GM19438 (cell line): ENCODE results near the gene MCAM.

Experiments
- ATAC-seq: cut with Tn5 transposase; IDR thresholded peaks from one replicate; pipeline ENCODE4 v1.9.1; 2021; ENCODE audit warnings: low read depth; ENCODE audit not compliant: unreplicated experiment

MCAM gene

DNA sequence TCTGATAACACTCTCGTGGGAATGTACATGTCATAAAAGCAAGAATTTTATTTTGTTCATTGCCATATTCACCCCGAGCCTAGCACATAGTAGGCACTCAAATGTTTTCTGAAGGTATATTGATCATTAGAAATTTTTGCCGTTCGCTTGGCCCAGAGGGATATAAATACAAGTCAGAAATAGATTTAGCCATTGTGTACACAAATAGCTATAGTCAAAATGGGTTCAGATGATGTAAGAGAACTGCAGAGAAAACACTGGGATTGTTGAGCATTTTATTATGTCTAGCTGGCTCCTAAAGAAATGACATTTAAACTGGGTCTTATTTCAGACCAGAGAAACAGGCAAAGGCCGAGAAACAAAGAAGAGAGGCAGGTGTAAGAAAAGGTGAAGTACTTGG, 49.3 kb downstream of the MCAM start:
- no peak for ATAC-seq

DNA sequence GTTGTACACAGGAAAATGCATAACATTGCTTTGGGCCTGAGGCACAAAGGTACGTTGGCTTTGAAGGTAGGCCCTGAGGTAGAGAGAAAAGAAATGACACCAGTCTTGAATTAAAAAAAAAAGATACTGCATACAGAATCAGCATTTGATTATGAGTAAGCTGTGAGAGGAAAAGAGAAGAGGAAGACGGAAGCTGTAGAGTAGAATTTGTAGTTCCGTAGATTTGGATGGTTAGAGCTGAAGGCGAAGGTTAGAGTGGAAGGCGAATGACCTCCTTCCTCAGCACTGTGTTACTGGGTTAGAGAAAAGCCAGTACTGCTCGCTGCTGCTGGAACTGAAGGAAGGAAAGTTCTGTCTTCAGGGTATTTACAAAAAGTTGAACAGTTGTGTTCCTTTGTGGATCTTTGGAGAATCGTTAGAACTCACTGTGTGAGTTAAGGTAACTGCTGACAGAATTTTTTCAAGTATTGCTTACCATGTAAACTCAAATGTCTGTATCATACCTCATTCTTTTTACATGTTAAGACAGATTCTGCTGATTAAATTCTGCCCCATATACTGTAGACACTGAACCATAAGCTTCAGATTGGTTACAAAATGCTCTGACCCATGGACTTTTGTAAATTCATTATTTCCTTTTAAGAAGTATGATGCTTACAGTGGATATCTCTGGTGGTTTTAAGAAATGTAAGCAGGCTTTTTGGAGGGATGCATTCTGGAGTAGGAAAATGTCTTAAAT, 50.2 kb downstream of the MCAM start:
- ATAC-seq: no peak

DNA sequence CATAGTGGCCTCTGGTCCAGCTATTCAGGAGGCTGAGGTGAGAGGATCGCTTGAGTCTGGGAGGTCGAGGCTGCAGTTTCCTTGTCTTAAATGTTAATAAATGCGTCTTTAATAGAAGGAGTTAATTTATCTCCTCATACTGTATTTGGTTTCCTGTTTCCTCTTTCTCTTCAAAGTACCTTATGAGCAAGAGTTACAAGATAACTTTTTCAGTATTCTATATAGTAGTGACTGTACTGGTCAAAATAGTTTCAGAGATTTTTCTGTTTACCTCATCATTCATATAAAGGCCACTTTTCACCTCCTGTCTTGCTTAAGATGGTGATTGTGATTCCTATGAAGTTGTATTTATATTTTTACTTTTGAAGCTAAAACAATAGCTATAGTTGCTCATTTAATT, 50.9 kb downstream of the MCAM start:
- no peak for ATAC-seq

DNA sequence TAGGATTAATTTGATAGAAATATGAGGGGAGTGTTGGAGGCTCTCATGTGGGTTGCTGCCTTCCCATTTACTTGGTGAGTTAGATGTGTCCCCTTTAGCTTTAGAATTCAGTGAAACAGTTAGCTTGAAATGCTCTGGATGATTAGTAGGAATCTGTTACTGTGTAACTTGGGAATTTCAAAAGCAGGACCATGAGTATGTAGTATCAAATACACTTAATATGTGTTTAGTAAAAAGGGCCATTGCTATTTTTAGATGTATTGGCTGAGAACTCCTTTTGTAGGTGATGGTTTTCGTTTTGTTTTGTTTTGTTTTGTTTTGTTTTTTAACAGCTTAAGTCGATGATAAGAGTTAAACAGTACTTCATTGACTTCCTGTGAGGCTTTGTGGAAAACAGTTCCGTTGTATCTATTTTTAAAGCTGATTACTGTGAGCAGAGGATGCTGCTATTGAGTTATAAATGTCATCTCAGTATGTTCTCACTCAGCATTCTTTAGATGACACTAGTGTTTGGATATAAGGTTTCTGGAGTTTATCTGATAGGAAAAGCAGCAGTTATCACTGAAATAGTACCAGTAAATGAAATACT, 53.5 kb downstream of the MCAM start:
- ATAC-seq: no peak

DNA sequence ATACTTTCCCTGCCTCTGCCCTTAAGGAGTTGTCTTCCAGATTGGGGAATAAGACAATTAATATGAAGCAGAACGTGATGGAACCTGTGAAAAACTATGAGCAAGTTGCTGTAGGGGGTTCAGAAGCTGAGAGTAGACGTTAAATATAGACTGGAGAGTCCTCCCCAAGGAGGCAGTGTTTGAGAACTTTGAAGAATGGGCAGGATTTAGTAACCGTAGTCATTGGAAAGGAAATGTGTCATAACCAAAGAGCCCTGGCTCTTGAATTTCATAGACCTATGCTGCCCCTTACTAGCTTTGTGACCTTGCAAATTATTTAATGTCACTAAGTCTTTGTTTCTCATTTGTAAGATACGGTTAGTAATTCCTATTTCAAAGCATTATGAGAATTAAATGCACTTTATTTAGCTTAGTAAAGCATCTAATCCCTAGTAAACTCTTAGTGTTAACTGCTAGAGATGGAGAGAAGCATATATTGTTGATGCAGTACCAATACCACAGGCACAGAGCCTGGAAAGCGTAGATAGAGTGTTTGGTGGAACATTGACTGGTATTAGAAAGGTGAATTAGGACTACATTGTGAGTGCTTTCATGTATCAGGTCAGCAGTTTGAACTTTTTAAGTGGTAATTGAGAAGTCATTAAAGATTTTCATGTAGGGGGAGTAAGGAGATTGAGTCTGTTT, 54.1 kb downstream of the MCAM start:
- ATAC-seq: no peak

DNA sequence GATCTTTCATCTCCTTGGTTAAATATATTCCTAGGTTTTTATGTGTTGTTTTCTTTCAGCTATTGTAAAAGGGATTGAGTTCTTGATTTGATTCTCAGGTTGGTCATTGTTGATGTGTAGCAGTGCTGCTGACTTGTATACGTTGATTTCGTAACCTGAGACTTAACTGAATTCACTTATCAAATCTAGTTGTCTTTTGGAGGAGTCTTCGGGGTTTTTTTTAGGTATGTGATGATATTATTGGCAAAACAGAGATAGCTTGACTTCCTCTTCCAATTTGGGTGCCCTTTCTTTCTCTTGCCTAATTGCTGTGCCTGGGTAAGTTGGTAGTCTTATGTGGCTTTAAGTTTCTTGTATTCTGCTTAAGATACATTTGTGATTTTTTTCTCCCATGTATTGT, 57.9 kb downstream of the MCAM start:
- no peak for ATAC-seq
